GM21447 (cell line): ENCODE results near the gene BYSL.
"Not testable (repeated sequence)": the region's sequence is repeated elsewhere in the genome, so short reads cannot be mapped to it uniquely, and the experiment has no call there.

Source experiments
- ATAC-seq: cut with Tn5 transposase; IDR thresholded peaks from one replicate; pipeline ENCODE4 v1.9.1; 2021; ENCODE audit not compliant: unreplicated experiment

BYSL gene

GRCh38 chr6:41941280-41942066 lies 20.2 kb downstream of the BYSL start, which contains the start of gene CCND3:
TSS of gene CCND3 (minus strand) at chr6:41941808. CDS start at chr6:41941649, 159 bp downstream.
- ATAC-seq: peak; percentile 73

- ATAC-seq: peak; percentile 1
These were observed 21.0 kb downstream of the BYSL start for GRCh38 chr6:41942067-41942851.

- ATAC-seq: not testable (repeated sequence)
These were observed 21.6 kb downstream of the BYSL start for GRCh38 chr6:41942882-41943281.

GRCh38 chr6:41943456-41943855 lies 22.2 kb downstream of the BYSL start:
- no peak for ATAC-seq

GRCh38 chr6:41947581-41948220 lies 26.4 kb downstream of the BYSL start:
- ATAC-seq: no peak

GRCh38 chr6:41954668-41955067 lies 33.4 kb downstream of the BYSL start:
- ATAC-seq: no peak

- ATAC-seq: no peak
These were observed 34.1 kb downstream of the BYSL start for GRCh38 chr6:41955412-41955811.

GRCh38 chr6:41957117-41957516 lies 35.8 kb downstream of the BYSL start:
- no peak for ATAC-seq

- ATAC-seq: no peak
These were observed 36.9 kb downstream of the BYSL start for GRCh38 chr6:41958022-41958856.

GRCh38 chr6:41960028-41960427 lies 38.7 kb downstream of the BYSL start:
- ATAC-seq: no peak

GRCh38 chr6:41963371-41963770 lies 42.1 kb downstream of the BYSL start:
- ATAC-seq: no peak

- no peak for ATAC-seq
These were observed 43.0 kb downstream of the BYSL start for GRCh38 chr6:41964201-41964887.

- no peak for ATAC-seq
These were observed 44.3 kb downstream of the BYSL start for GRCh38 chr6:41965429-41966213.

GRCh38 chr6:41966214-41966920 lies 45.1 kb downstream of the BYSL start:
- no peak for ATAC-seq

- no peak for ATAC-seq
These were observed 45.6 kb downstream of the BYSL start for GRCh38 chr6:41966961-41967311.

- ATAC-seq: no peak
These were observed 46.3 kb downstream of the BYSL start for GRCh38 chr6:41967312-41968287.

GRCh38 chr6:41970436-41970846 lies 49.1 kb downstream of the BYSL start:
- ATAC-seq: no peak

- no peak for ATAC-seq
These were observed 51.5 kb downstream of the BYSL start for GRCh38 chr6:41972826-41973225.
